GM21717 (cell line): ENCODE data around the gene CDH22.

ENCODE experiments used
- ATAC-seq: cut with Tn5 transposase; IDR thresholded peaks from one replicate; pipeline ENCODE4 v1.9.1; 2021; ENCODE audit warnings: mild to moderate bottlenecking, moderate library complexity; ENCODE audit not compliant: unreplicated experiment

Gene CDH22

GRCh38 chr20:46217583-46217982 lies 90.7 kb downstream of the CDH22 start:
- ATAC-seq: no peak

- ATAC-seq: no peak
These were observed 91.4 kb downstream of the CDH22 start for GRCh38 chr20:46216770-46217464.

- ATAC-seq: no peak
These were observed 92.2 kb downstream of the CDH22 start for GRCh38 chr20:46215913-46216707.

- no peak for ATAC-seq
These were observed 93.3 kb downstream of the CDH22 start for GRCh38 chr20:46214824-46215488.

GRCh38 chr20:46213946-46214823 lies 94.1 kb downstream of the CDH22 start:
- no peak for ATAC-seq

- no peak for ATAC-seq
These were observed 95.4 kb downstream of the CDH22 start for GRCh38 chr20:46212876-46213275.

- ATAC-seq: no peak
These were observed 96.0 kb downstream of the CDH22 start for GRCh38 chr20:46212252-46212651.

GRCh38 chr20:46211331-46211722 lies 97.0 kb downstream of the CDH22 start:
- no peak for ATAC-seq

GRCh38 chr20:46210672-46211330 lies 97.5 kb downstream of the CDH22 start:
- no peak for ATAC-seq

GRCh38 chr20:46209930-46210671 lies 98.2 kb downstream of the CDH22 start:
- no peak for ATAC-seq

GRCh38 chr20:46207793-46208192 lies 100.5 kb downstream of the CDH22 start:
- no peak for ATAC-seq

GRCh38 chr20:46206992-46207549 lies 101.2 kb downstream of the CDH22 start:
- no peak for ATAC-seq

GRCh38 chr20:46206025-46206424 lies 102.3 kb downstream of the CDH22 start:
- ATAC-seq: no peak

GRCh38 chr20:46205349-46205748 lies 102.9 kb downstream of the CDH22 start:
- no peak for ATAC-seq

GRCh38 chr20:46204594-46205186 lies 103.6 kb downstream of the CDH22 start:
- ATAC-seq: no peak

GRCh38 chr20:46203510-46203837 lies 104.8 kb downstream of the CDH22 start:
- ATAC-seq: no peak

- ATAC-seq: no peak
These were observed 105.4 kb downstream of the CDH22 start for GRCh38 chr20:46202766-46203509.
